Activated naive CD4-positive, alpha-beta T cell treated with anti-CD3 and anti-CD28 coated beads, Interleukin-2, amount 10 ng/mL, durations not matched to agents 7 days and 5 days (primary cell): ENCODE results near the gene GATA5.

ENCODE experiments used
- CTCF ChIA-PET: fragments of 350-600 bp; sonication (Branson Sonifier 250); formaldehyde crosslinking; loops from one replicate; lab custom pipeline; 2021; ENCODE audit warnings: antibody characterized with exemption; lab: Charles Lee
- DNase-seq: peaks from one replicate; pipeline ENCODE4 v3.0.0-alpha.2; 2020
- H3K27ac Mint-ChIP-seq: one replicate; pipeline ENCODE4 v1.8.0; 2021; ENCODE audit warnings: mild to moderate bottlenecking, moderate library complexity, mixed read lengths
- H3K27me3 Mint-ChIP-seq: one replicate; pipeline ENCODE4 v1.8.0; 2021; ENCODE audit warnings: mild to moderate bottlenecking, mixed read lengths
- H3K36me3 Mint-ChIP-seq: one replicate; pipeline ENCODE4 v1.8.0; 2021; ENCODE audit warnings: mixed read lengths
- H3K4me1 Mint-ChIP-seq: one replicate; pipeline ENCODE4 v1.8.0; 2021; ENCODE audit warnings: mixed read lengths
- H3K4me3 Mint-ChIP-seq: one replicate; pipeline ENCODE4 v1.8.0; 2021; ENCODE audit warnings: mild to moderate bottlenecking, moderate library complexity, mixed read lengths
- H3K9me3 Mint-ChIP-seq: one replicate; pipeline ENCODE4 v1.8.0; 2021; ENCODE audit warnings: mixed read lengths

GATA5 gene

GRCh38 chr20:62487561-62488354 is 12.0 kb upstream of the GATA5 start:
- CTCF ChIA-PET = interaction anchor here (1.0 kb wide), 1 partner anchor 11 kb away, joined by 3 read pairs; no protein-coding TSS in a partner anchor
- Mint-ChIP-seq H3K4me1 (no peaks in the 10 kb centered on the region), H3K9me3 (no peaks in the 10 kb centered on the region), H3K36me3 (no peaks in the 10 kb centered on the region), H3K27me3 (peaks cover 70% of the 10 kb centered on the region), H3K4me3 (no peak overlapping the region), H3K27ac (no peak overlapping the region)
- no peak for DNase-seq

DNA sequence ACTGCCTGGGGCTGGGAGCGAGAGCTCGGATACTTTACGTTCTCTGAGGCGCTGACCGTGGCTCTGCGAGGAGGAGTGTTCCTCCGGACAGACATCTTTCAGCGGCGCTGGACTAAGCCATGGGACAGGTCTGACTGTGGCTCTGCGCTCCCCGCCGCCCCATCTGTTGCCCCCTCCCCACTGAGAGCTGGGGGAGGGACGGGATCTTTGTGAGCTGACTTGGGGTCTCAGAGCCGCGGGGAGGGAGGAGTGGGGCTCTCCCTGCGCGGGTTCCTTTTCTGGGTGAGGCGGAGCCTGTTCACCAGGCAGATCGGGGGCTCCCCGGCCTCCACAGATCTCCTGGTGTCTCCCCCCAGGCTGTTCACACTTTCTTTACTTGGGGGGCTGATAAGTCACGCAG is 11.3 kb upstream of the GATA5 start:
- H3K4me3 Mint-ChIP-seq = no peak overlapping the region
- CTCF ChIA-PET = no interaction called here
- no peaks in the 10 kb centered on the region for H3K9me3 Mint-ChIP-seq
- H3K27me3 Mint-ChIP-seq = peaks cover 77% of the 10 kb centered on the region
- no peak overlapping the region for H3K27ac Mint-ChIP-seq
- no peak for DNase-seq
- no peaks in the 10 kb centered on the region for H3K36me3 Mint-ChIP-seq
- no peaks in the 10 kb centered on the region for H3K4me1 Mint-ChIP-seq

DNA sequence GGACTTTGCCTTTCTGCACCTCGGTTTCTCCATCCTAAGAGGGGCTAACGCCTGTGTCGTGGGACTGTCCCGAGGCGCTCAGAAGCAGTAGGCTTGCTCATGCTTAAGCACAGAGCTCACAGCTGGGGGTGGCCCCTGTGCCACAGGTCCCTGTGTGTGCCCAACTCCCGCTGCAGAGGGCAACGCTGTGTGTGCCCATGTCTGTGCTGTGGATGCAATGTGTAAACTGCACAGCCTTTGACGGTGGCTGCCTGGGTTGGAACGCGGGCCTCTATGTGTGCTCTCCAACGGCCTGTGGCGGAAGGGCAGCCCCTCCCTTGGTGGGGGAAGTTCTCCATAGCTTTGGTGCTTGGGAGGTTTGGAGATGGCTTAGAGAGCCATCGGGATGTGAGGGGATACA is 10.7 kb upstream of the GATA5 start:
- no peak for DNase-seq
- Mint-ChIP-seq H3K4me3 (no peak overlapping the region), H3K36me3 (no peaks in the 10 kb centered on the region), H3K4me1 (no peaks in the 10 kb centered on the region), H3K27ac (no peak overlapping the region), H3K27me3 (peaks cover 83% of the 10 kb centered on the region), H3K9me3 (no peaks in the 10 kb centered on the region)
- CTCF ChIA-PET = no interaction called here

DNA sequence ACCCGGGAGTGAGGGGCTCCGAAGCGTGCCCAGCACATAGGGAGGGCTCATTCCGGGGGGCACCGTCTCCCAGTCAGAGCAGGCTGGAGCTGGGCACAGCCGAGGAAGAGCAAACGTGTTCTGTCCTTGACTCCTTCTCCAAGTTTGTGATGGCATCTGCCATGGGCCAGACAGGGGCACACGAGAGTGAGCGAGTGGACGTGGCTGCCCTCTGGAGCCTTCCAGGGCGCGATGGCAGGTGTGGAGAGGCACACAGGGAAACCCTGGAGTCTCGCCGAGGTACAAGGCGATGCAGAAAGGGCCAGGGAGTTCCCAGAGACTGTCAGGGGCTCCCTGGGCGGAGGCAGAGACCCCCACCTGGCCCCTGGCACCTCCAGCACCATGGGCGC is 9.9 kb upstream of the GATA5 start:
- H3K9me3 Mint-ChIP-seq = no peaks in the 10 kb centered on the region
- peaks cover 91% of the 10 kb centered on the region for H3K27me3 Mint-ChIP-seq
- H3K4me3 Mint-ChIP-seq = no peak overlapping the region
- H3K4me1 Mint-ChIP-seq = no peaks in the 10 kb centered on the region
- DNase-seq = no peak
- H3K36me3 Mint-ChIP-seq = no peaks in the 10 kb centered on the region
- CTCF ChIA-PET = no interaction called here
- H3K27ac Mint-ChIP-seq = no peak overlapping the region

- H3K27ac Mint-ChIP-seq = no peak overlapping the region
- H3K36me3 Mint-ChIP-seq = no peaks in the 10 kb centered on the region
- H3K4me3 Mint-ChIP-seq = no peak overlapping the region
- CTCF ChIA-PET = no interaction called here
- no peak for DNase-seq
- H3K4me1 Mint-ChIP-seq = no peaks in the 10 kb centered on the region
- H3K27me3 Mint-ChIP-seq = peaks cover 96% of the 10 kb centered on the region
- H3K9me3 Mint-ChIP-seq = no peaks in the 10 kb centered on the region
Measured at GRCh38 chr20:62485062-62485700, 9.4 kb upstream of the GATA5 start.

GRCh38 chr20:62484478-62484877 is 8.7 kb upstream of the GATA5 start:
- no peaks in the 10 kb centered on the region for H3K36me3 Mint-ChIP-seq
- H3K9me3 Mint-ChIP-seq = no peaks in the 10 kb centered on the region
- H3K27me3 Mint-ChIP-seq = peaks cover 100% of the 10 kb centered on the region
- H3K4me3 Mint-ChIP-seq = no peak overlapping the region
- no peak overlapping the region for H3K27ac Mint-ChIP-seq
- DNase-seq = no peak
- CTCF ChIA-PET = no interaction called here
- no peaks in the 10 kb centered on the region for H3K4me1 Mint-ChIP-seq

- Mint-ChIP-seq H3K4me1 (no peaks in the 10 kb centered on the region), H3K9me3 (no peaks in the 10 kb centered on the region), H3K4me3 (no peak overlapping the region), H3K27me3 (peaks cover 100% of the 10 kb centered on the region), H3K36me3 (no peaks in the 10 kb centered on the region), H3K27ac (no peak overlapping the region)
- CTCF ChIA-PET = no interaction called here
- DNase-seq = no peak
Measured at GRCh38 chr20:62483613-62484458, 8.0 kb upstream of the GATA5 start.

GRCh38 chr20:62482974-62483373 is 7.2 kb upstream of the GATA5 start:
- DNase-seq = no peak
- peaks cover 100% of the 10 kb centered on the region for H3K27me3 Mint-ChIP-seq
- no peaks in the 10 kb centered on the region for H3K36me3 Mint-ChIP-seq
- H3K27ac Mint-ChIP-seq = no peak overlapping the region
- H3K4me1 Mint-ChIP-seq = no peaks in the 10 kb centered on the region
- CTCF ChIA-PET = no interaction called here
- no peak overlapping the region for H3K4me3 Mint-ChIP-seq
- H3K9me3 Mint-ChIP-seq = no peaks in the 10 kb centered on the region

DNA sequence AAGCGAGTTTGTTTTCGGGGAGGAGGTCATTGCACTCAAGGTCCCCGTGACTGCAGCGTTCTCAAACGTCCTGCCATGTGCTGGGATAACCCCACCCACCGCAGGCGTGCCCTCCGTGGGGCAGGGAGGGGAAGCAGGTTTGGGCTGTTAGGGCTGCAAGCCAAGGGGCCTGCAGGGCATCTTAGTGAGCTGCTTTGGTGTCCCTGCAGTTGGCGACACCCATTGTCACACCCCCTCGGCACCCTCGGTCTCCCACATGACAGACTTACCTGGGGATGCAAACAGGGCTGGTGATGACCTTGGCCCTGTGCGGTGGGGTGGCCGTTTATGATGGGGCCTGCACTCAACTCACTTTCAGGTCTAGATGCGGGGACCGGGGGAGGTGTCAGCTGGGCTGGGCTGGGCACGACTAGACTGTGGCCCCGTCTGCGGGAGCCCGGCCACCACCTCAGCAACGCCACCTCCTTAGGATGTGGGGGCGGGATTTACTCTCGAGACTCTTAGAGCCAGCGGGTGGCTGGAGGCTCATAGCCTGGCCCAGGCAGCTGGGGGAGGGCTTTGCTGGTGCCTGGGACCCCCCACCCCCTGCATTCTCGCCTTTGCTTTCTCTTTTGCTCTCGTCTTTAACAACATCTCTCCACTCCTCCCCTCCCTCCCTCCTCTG is 6.5 kb upstream of the GATA5 start:
- H3K27me3 Mint-ChIP-seq = peaks cover 100% of the 10 kb centered on the region
- H3K4me1 Mint-ChIP-seq = no peaks in the 10 kb centered on the region
- H3K9me3 Mint-ChIP-seq = no peaks in the 10 kb centered on the region
- no peak overlapping the region for H3K27ac Mint-ChIP-seq
- H3K36me3 Mint-ChIP-seq = no peaks in the 10 kb centered on the region
- CTCF ChIA-PET = interaction anchor here (0.9 kb wide), 1 partner anchor 17 kb away, joined by 3 read pairs; no protein-coding TSS in a partner anchor
- H3K4me3 Mint-ChIP-seq = no peak overlapping the region
- no peak for DNase-seq

- no peak overlapping the region for H3K4me3 Mint-ChIP-seq
- CTCF ChIA-PET = interaction anchor here (0.9 kb wide), 1 partner anchor 18 kb away, joined by 3 read pairs; no protein-coding TSS in a partner anchor
- peaks cover 100% of the 10 kb centered on the region for H3K27me3 Mint-ChIP-seq
Measured at GRCh38 chr20:62481425-62482145, 5.8 kb upstream of the GATA5 start.

DNA sequence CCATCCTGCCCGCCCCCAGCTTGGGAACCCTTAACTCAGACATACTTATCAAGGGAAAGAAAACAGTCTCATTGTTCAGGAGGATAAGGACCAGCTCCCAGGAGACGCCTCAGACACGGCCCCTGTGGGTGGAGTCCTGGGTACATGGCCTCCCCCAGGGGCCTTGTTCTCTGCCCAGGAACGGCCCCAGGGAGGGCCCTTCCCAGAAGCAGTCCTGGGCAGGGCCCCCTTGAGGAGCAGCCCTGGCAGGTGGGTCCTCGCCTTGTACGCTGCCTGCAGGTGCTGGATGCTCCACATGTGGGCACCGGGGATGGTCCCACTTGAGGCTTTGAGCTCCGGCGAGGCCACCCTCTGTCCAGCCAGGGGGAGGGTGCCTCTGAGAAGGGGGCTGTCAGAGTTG is 4.5 kb upstream of the GATA5 start:
- Mint-ChIP-seq H3K4me1 (no peaks in the 10 kb centered on the region), H3K27ac (no peak overlapping the region), H3K27me3 (peaks cover 97% of the 10 kb centered on the region), H3K4me3 (no peak overlapping the region), H3K9me3 (no peaks in the 10 kb centered on the region), H3K36me3 (no peaks in the 10 kb centered on the region)
- CTCF ChIA-PET = no interaction called here
- DNase-seq = no peak

More at GRCh38 chr20:62481425-62482145, 5.8 kb upstream of the GATA5 start:
- H3K27ac Mint-ChIP-seq = no peak overlapping the region
- no peaks in the 10 kb centered on the region for H3K4me1 Mint-ChIP-seq
- H3K36me3 Mint-ChIP-seq = no peaks in the 10 kb centered on the region
- DNase-seq = no peak
- H3K9me3 Mint-ChIP-seq = no peaks in the 10 kb centered on the region

GRCh38 chr20:62479656-62480055 is 3.9 kb upstream of the GATA5 start:
- Mint-ChIP-seq H3K4me1 (no peaks in the 10 kb centered on the region), H3K27me3 (peaks cover 97% of the 10 kb centered on the region), H3K36me3 (no peaks in the 10 kb centered on the region), H3K4me3 (no peak overlapping the region), H3K27ac (no peak overlapping the region), H3K9me3 (no peaks in the 10 kb centered on the region)
- CTCF ChIA-PET = interaction anchor here (1.3 kb wide), 1 partner anchor 137 kb away, joined by 3 read pairs; no protein-coding TSS in a partner anchor
- DNase-seq = no peak

DNA sequence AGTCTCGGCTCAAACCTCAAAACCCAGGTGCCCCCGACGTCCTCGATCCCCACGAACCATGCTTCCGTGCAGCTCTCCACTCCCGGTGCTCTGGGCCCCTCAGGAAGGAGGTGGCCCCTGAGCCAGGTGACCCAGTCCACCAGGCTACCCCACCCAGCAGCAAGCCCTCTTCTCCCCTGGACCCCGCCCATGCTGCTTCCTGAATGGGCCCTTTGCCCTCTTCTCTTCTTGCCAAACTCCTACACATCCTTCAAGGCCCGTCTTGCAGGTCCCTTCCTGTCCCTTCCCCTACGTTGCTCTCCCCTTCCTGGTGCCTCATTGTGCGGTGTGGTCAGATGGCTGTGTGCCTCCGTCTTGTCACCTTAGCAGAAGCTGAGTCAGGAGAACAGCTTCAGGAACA is 3.4 kb upstream of the GATA5 start:
- H3K36me3 Mint-ChIP-seq = no peaks in the 10 kb centered on the region
- DNase-seq = no peak
- CTCF ChIA-PET = interaction anchor here (1.3 kb wide), 1 partner anchor 137 kb away, joined by 3 read pairs; no protein-coding TSS in a partner anchor
- peaks cover 97% of the 10 kb centered on the region for H3K27me3 Mint-ChIP-seq
- no peak overlapping the region for H3K4me3 Mint-ChIP-seq
- no peaks in the 10 kb centered on the region for H3K9me3 Mint-ChIP-seq
- no peaks in the 10 kb centered on the region for H3K4me1 Mint-ChIP-seq
- H3K27ac Mint-ChIP-seq = no peak overlapping the region
